Kidney (tissue), 14 donors: Measurements from ENCODE around the gene OSBPL10. TPM values are rescaled to one million over a fixed set of nuclear protein-coding genes. Genes with fewer than 3 reads are reported as not detected.

Experiments used
- DNase-seq, 5 donors: peaks; one replicate each; pipeline ENCODE4 v3.0.0-alpha.2; 2013 to 2020
- FAIRE-seq: peaks from 2 replicates; lab custom pipeline; 2012; peaks lifted over from hg19 to GRCh38; lab: Jason Lieb, UNC
- H3K27ac ChIP-seq, 2 donors: one replicate each; pipeline ENCODE4 v1.7.0; 2013; ENCODE audit warnings: low read depth in 2 of 2, low read length in 2 of 2, inconsistent platforms in 1 of 2
- H3K27me3 ChIP-seq: one replicate; pipeline ENCODE4 v1.7.1; 2013; ENCODE audit warnings: low read length, inconsistent platforms; ENCODE audit not compliant: control insufficient read depth, insufficient read depth
- H3K36me3 ChIP-seq, 3 donors: one replicate each; pipeline versions ENCODE4 v1.7.0 to v1.7.1; 2013; ENCODE audit warnings: low read length in 3 of 3, control low read depth in 1 of 3, inconsistent platforms in 1 of 3; ENCODE audit not compliant: insufficient read depth in 3 of 3, control insufficient read depth in 2 of 3
- H3K4me1 ChIP-seq, 3 donors: one replicate each; pipeline versions ENCODE4 v1.7.0 to v1.7.1; 2013; ENCODE audit warnings: low read length in 3 of 3, inconsistent platforms in 1 of 3, low read depth in 1 of 3; ENCODE audit not compliant: control insufficient read depth in 2 of 3, insufficient read depth in 2 of 3
- H3K4me3 ChIP-seq, 3 donors: one replicate each; pipeline versions ENCODE4 v1.7.0 to v1.8.1; 2013; ENCODE audit warnings: low read length in 3 of 3, control low read depth in 1 of 3, inconsistent platforms in 1 of 3
- H3K9ac ChIP-seq, 3 donors: one replicate each; pipeline versions ENCODE4 v1.7.0 to v1.7.1; 2013; ENCODE audit warnings: low read length in 3 of 3, control low read depth in 1 of 3, inconsistent platforms in 1 of 3
- H3K9me3 ChIP-seq, 3 donors: one replicate each; pipeline versions ENCODE4 v1.7.0 to v1.7.1; 2013; ENCODE audit warnings: low read length in 3 of 3, control low read depth in 1 of 3, inconsistent platforms in 1 of 3; ENCODE audit not compliant: control insufficient read depth in 2 of 3, insufficient read depth in 1 of 3
- CTCF ChIP-seq: IDR thresholded peaks from 3 replicates; pipeline ENCODE4 v1.5.1; 2012; ENCODE audit warnings: mild to moderate bottlenecking, moderate library complexity, borderline replicate concordance; ENCODE audit not compliant: insufficient read depth; ENCODE audit errors: extremely low read depth
- intact Hi-C: fragments of 100-400 bp; cut with DNase I; formaldehyde crosslinking; loops from one replicate; pipeline ENCODE4 v1.11.1; 2022
- polyA plus RNA-seq: library from polyadenylated mRNA; stranded (reverse); fragments of 350-450 nt; fragmentation: Illumina TruSeq; extraction: RNeasy Lipid Tissue Mini Kit (QIAGEN cat#74804); gene quantifications from one replicate; pipeline ENCODE4 v1.2.3, GENCODE V29; 2014; ENCODE audit warnings: low read depth, low replicate concordance; ENCODE audit not compliant: insufficient read depth
- total RNA-seq: library from RNA; stranded (reverse); fragmentation: NEBNext Ultra II Directional; extraction: Animal tissue kit (Norgen Biotek cat#: 25700); gene quantifications from one replicate; pipeline ENCODE4 v1.2.1, GENCODE V29; 2021
- donor health status: control.
- donor health status: control.
- donor health status: control.
- donor health status: control.
- donor health status: control.
- donor health status: DM: yes; HTN: yes; CAD: no.
- donor health status: Normal renal cell carcinoma (clear cell type).

Gene OSBPL10
- total and polyA plus RNA-seq, 2 donors from 2014 or later: 11.8 to 89.3 TPM

GRCh38 chr3:31815631-31816440, 165.2 kb downstream of the OSBPL10 start:
- H3K36me3 ChIP-seq: no peaks in the 10 kb centered on the region
- no peak for DNase-seq
- H3K9me3 ChIP-seq: no peaks in the 10 kb centered on the region
- H3K9ac ChIP-seq: no peak overlapping the region
- FAIRE-seq: no peak
- no peak overlapping the region for H3K4me3 ChIP-seq
- H3K27ac ChIP-seq: no peak overlapping the region
- TF ChIP-seq CTCF: no peak
- H3K4me1 ChIP-seq: peaks cover 0 to 4% (median 0%) of the 10 kb centered on the region in 3 donors
- no peaks in the 10 kb centered on the region for H3K27me3 ChIP-seq
- intact Hi-C loops: no loop called here

GRCh38 chr3:31815006-31815405, 166.1 kb downstream of the OSBPL10 start:
- TF ChIP-seq CTCF: no peak
- Histone ChIP-seq H3K9ac (no peak overlapping the region), H3K9me3 (no peaks in the 10 kb centered on the region), H3K27me3 (no peaks in the 10 kb centered on the region), H3K36me3 (no peaks in the 10 kb centered on the region), H3K27ac (no peak overlapping the region), H3K4me3 (no peak overlapping the region), H3K4me1 (peaks cover 0 to 4% (median 0%) of the 10 kb centered on the region in 3 donors)
- FAIRE-seq (no peak), DNase-seq (no peak)
- intact Hi-C loops: no loop called here

GRCh38 chr3:31813686-31814085, 167.4 kb downstream of the OSBPL10 start:
- no peak for TF ChIP-seq CTCF

More at GRCh38 chr3:31813686-31814085, 167.4 kb downstream of the OSBPL10 start:
- H3K9me3 ChIP-seq: no peaks in the 10 kb centered on the region
- no peak overlapping the region for H3K27ac ChIP-seq
- no peak for DNase-seq
- H3K27me3 ChIP-seq: no peaks in the 10 kb centered on the region
- intact Hi-C loops: no loop called here
- H3K36me3 ChIP-seq: no peaks in the 10 kb centered on the region
- no peaks in the 10 kb centered on the region for H3K4me1 ChIP-seq
- H3K9ac ChIP-seq: no peak overlapping the region
- FAIRE-seq: no peak
- H3K4me3 ChIP-seq: no peak overlapping the region
